H1 (cell line): Measurements from ENCODE around the gene SLC39A11. TPM values are rescaled to one million over a fixed set of nuclear protein-coding genes. Genes with fewer than 3 reads are reported as not detected.

ENCODE experiments used
- CTCF ChIA-PET: fragments of 300-600 bp; sonication (Branson Sonifier 250); formaldehyde crosslinking; loops from one replicate; lab custom pipeline; 2021; ENCODE audit not compliant: partially characterized antibody; lab: Charles Lee
- POLR2A ChIA-PET: fragments of 300-600 bp; sonication (Branson Sonifier 250); formaldehyde crosslinking; loops from one replicate; lab custom pipeline; 2021; ENCODE audit warnings: inconsistent platforms; ENCODE audit not compliant: partially characterized antibody; lab: Charles Lee
- DNase-seq, 2 experiments: peaks; one replicate each; pipeline versions ENCODE4 v3.0.0 to v3.0.0-alpha.2; 2010 to 2022; ENCODE audit warnings: low spot score in 2 of 2, low read depth in 1 of 2, mixed read lengths in 1 of 2
- FAIRE-seq: peaks from 2 replicates; lab custom pipeline; 2011; peaks lifted over from hg19 to GRCh38; lab: Jason Lieb, UNC
- H2AFZ ChIP-seq: 2 replicates; pipeline ENCODE4 v1.8.1; 2012; ENCODE audit warnings: low read length, inconsistent platforms
- H2AK5ac ChIP-seq: 2 replicates; pipeline ENCODE4 v1.6.1; 2013; ENCODE audit warnings: low read depth, low read length
- H2BK120ac ChIP-seq: replicated peaks from 2 replicates; pipeline ENCODE3; 2013; ENCODE audit warnings: low read depth, low read length, inconsistent platforms
- H2BK12ac ChIP-seq: 2 replicates; pipeline ENCODE4 v1.6.1; 2013; ENCODE audit warnings: low read depth, low read length
- H2BK15ac ChIP-seq: 2 replicates; pipeline ENCODE4 v1.6.1; 2013; ENCODE audit warnings: low read length
- H2BK20ac ChIP-seq: 2 replicates; pipeline ENCODE4 v1.6.1; 2013; ENCODE audit warnings: low read length
- H2BK5ac ChIP-seq: 2 replicates; pipeline ENCODE4 v1.6.1; 2013; ENCODE audit warnings: low read depth, low read length
- H3K14ac ChIP-seq: 2 replicates; pipeline ENCODE4 v1.6.1; 2013; ENCODE audit warnings: inconsistent platforms; ENCODE audit not compliant: insufficient read length
- H3K18ac ChIP-seq: 2 replicates; pipeline ENCODE4 v1.6.1; 2013; ENCODE audit warnings: low read length; ENCODE audit errors: extremely low read depth
- H3K23ac ChIP-seq: 2 replicates; pipeline ENCODE4 v1.6.1; 2013; ENCODE audit warnings: inconsistent platforms; ENCODE audit not compliant: insufficient read length
- H3K23me2 ChIP-seq: 2 replicates; pipeline ENCODE4 v1.6.1; 2013; ENCODE audit warnings: low read depth, low read length
- H3K27ac ChIP-seq: 2 replicates; pipeline ENCODE4 v1.6.1; 2011; ENCODE audit warnings: low read depth, low read length, inconsistent platforms
- H3K27me3 ChIP-seq, 4 experiments: replicated peaks in 1 of 4; 1 replicate in 1 of 4; 2 replicates in 3 of 4; pipeline versions ENCODE4 v1.6.1 to v1.8.1; 2011 to 2013; ENCODE audit warnings: low read length in 3 of 4, mild to moderate bottlenecking in 3 of 4, inconsistent platforms in 2 of 4, mixed read lengths in 2 of 4, moderate library complexity in 1 of 4; ENCODE audit not compliant: control insufficient read depth in 3 of 4, insufficient read depth in 3 of 4; ENCODE audit errors: extremely low read depth in 1 of 4
- H3K36me3 ChIP-seq, 4 experiments: 2 replicates each; pipeline versions ENCODE4 v1.6.1 to v1.8.1; 2011 to 2013; ENCODE audit warnings: mild to moderate bottlenecking in 4 of 4, low read length in 3 of 4, moderate library complexity in 2 of 4, control low read depth in 1 of 4, inconsistent platforms in 1 of 4; ENCODE audit not compliant: insufficient read depth in 4 of 4, control insufficient read depth in 2 of 4
- H3K4ac ChIP-seq: replicated peaks from 2 replicates; pipeline ENCODE3; 2013; ENCODE audit warnings: low read length, low read depth, mixed read lengths, inconsistent platforms; ENCODE audit not compliant: insufficient read length
- H3K4me1 ChIP-seq, 4 experiments: replicated peaks in 1 of 4; 1 replicate in 1 of 4; 2 replicates in 3 of 4; pipeline versions ENCODE4 v1.6.1 to v1.8.1; 2011 to 2013; ENCODE audit warnings: low read length in 3 of 4, inconsistent platforms in 2 of 4, mixed read lengths in 1 of 4; ENCODE audit not compliant: insufficient read depth in 4 of 4, control insufficient read depth in 3 of 4
- H3K4me2 ChIP-seq, 2 experiments: 2 replicates each; pipeline versions ENCODE4 v1.6.1 to v1.8.1; 2011 to 2013; ENCODE audit warnings: low read depth in 2 of 2, low read length in 2 of 2, control low read depth in 1 of 2, inconsistent platforms in 1 of 2, mild to moderate bottlenecking in 1 of 2; ENCODE audit not compliant: insufficient read depth in 1 of 2
- H3K4me3 ChIP-seq, 4 experiments: fragments of 200-600, 300-600 bp in 1 of 4; sonication (generic), shearing (Covaris generic), sonication (Bioruptor Twin) in 1 of 4; 2 replicates each; pipeline versions ENCODE4 v1.5.1 to v1.8.1; 2011 to 2016; ENCODE audit warnings: low read length in 4 of 4, low read depth in 3 of 4, control low read depth in 2 of 4, inconsistent platforms in 2 of 4, mild to moderate bottlenecking in 2 of 4, mixed read lengths in 1 of 4, moderate library complexity in 1 of 4; ENCODE audit not compliant: insufficient read depth in 2 of 4; ENCODE audit errors: extremely low read depth in 1 of 4
- H3K56ac ChIP-seq: replicated peaks from 2 replicates; pipeline ENCODE3; 2013; ENCODE audit warnings: low read depth, mild to moderate bottlenecking, mixed read lengths, low read length, inconsistent platforms; ENCODE audit not compliant: insufficient read length
- H3K79me1 ChIP-seq: 2 replicates; pipeline ENCODE4 v1.6.1; 2013; ENCODE audit warnings: low read depth, low read length, control low read depth
- H3K79me2 ChIP-seq, 2 experiments: 2 replicates each; pipeline versions ENCODE4 v1.6.1 to v1.8.1; 2012 to 2013; ENCODE audit warnings: low read length in 2 of 2, mild to moderate bottlenecking in 2 of 2, inconsistent platforms in 1 of 2; ENCODE audit not compliant: insufficient read depth in 2 of 2, control insufficient read depth in 1 of 2
- H3K9ac ChIP-seq, 4 experiments: replicated peaks in 1 of 4; 1 replicate in 1 of 4; 2 replicates in 3 of 4; pipeline versions ENCODE4 v1.6.1 to v1.8.1; 2011 to 2013; ENCODE audit warnings: low read depth in 3 of 4, low read length in 3 of 4, control low read depth in 2 of 4, mild to moderate bottlenecking in 2 of 4, moderate library complexity in 2 of 4, inconsistent platforms in 1 of 4; ENCODE audit errors: extremely low read depth in 1 of 4
- H3K9me3 ChIP-seq, 2 experiments: 2 replicates each; pipeline versions ENCODE4 v1.6.1 to v1.8.1; 2012 to 2013; ENCODE audit warnings: mild to moderate bottlenecking in 2 of 2, moderate library complexity in 2 of 2, control low read depth in 1 of 2, inconsistent platforms in 1 of 2, low read depth in 1 of 2, low read length in 1 of 2, mixed read lengths in 1 of 2; ENCODE audit not compliant: insufficient read depth in 2 of 2
- H4K20me1 ChIP-seq, 2 experiments: replicated peaks in 1 of 2; 2 replicates each; pipeline versions ENCODE3 to v1.8.1; 2011 to 2013; ENCODE audit warnings: inconsistent platforms in 2 of 2, low read length in 2 of 2, mild to moderate bottlenecking in 1 of 2; ENCODE audit not compliant: insufficient read depth in 2 of 2, control insufficient read depth in 1 of 2
- H4K5ac ChIP-seq: 2 replicates; pipeline ENCODE4 v1.6.1; 2013; ENCODE audit warnings: low read length, low read depth, mixed read lengths, inconsistent platforms; ENCODE audit not compliant: insufficient read length
- H4K8ac ChIP-seq: 2 replicates; pipeline ENCODE4 v1.8.0; 2013; ENCODE audit warnings: mild to moderate bottlenecking, moderate library complexity, low read length, inconsistent platforms; ENCODE audit not compliant: insufficient read depth; ENCODE audit errors: extremely low read depth
- H4K91ac ChIP-seq: replicated peaks from 2 replicates; pipeline ENCODE3; 2013; ENCODE audit warnings: low read length, mixed read lengths, inconsistent platforms; ENCODE audit not compliant: insufficient read length
- BACH1 ChIP-seq: IDR thresholded peaks from 2 replicates; pipeline ENCODE4 v1.6.1; 2012; ENCODE audit warnings: low read length, improper control_type of control experiment
- BRCA1 ChIP-seq: IDR thresholded peaks from 2 replicates; pipeline ENCODE4 v1.6.1; 2012; ENCODE audit warnings: low read depth, low read length, improper control_type of control experiment
- E2F6 ChIP-seq: IDR thresholded peaks from 2 replicates; pipeline ENCODE4 v1.6.1; 2012; ENCODE audit warnings: inconsistent platforms
- HDAC6 ChIP-seq: IDR thresholded peaks from one replicate; pipeline ENCODE4 v1.7.1; 2012; ENCODE audit warnings: low read depth, mild to moderate bottlenecking, inconsistent platforms, low read length, moderate library complexity
- KDM1A ChIP-seq: fragments of 200-600, 300-600 bp; sonication (generic); IDR thresholded peaks from 2 replicates; pipeline ENCODE4 v1.7.1; 2016; ENCODE audit warnings: mild to moderate bottlenecking, low read length, borderline replicate concordance
- KDM5A ChIP-seq: fragments of 200-600 bp; IDR thresholded peaks from 2 replicates; pipeline ENCODE4 v1.7.1; 2012; ENCODE audit warnings: mild to moderate bottlenecking, low read length, inconsistent platforms, mixed read lengths
- TCF12 ChIP-seq: IDR thresholded peaks from 2 replicates; pipeline ENCODE4 v1.6.1; 2011; ENCODE audit warnings: low read depth, mild to moderate bottlenecking, low read length
- WGBS, 2 experiments: shearing (Covaris generic) in 1 of 2; methylation state at CpG; one replicate each; pipeline versions ENCODE4 v1.1.6 to v1.1.7; 2013 to 2015; ENCODE audit warnings: low lambda C conversion rate in 2 of 2, mixed read lengths in 2 of 2, inconsistent platforms in 1 of 2, low coverage in 1 of 2, missing lambda C conversion rate in 1 of 2; ENCODE audit not compliant: insufficient replicate concordance in 2 of 2, insufficient coverage in 1 of 2, insufficient read length in 1 of 2; ENCODE audit errors: extremely low coverage in 1 of 2, missing lambda C conversion rate in 1 of 2; 5-methylcytosine and 5-hydroxymethylcytosine counted together
- polyA plus RNA-seq, 7 experiments: library from polyadenylated mRNA; depleted of rRNA in 3 of 7; stranded (reverse) in 5 of 7; unstranded in 2 of 7; fragments of >200 nt in 5 of 7; fragments of 200-250 nt in 2 of 7; gene quantifications; 1 replicate in 5 of 7; 2 replicates in 1 of 7; 4 replicates in 1 of 7; pipeline versions ENCODE4 v1.2.1 to v1.2.3, GENCODE V29; 2011 to 2013; ENCODE audit warnings: missing spikeins in 2 of 7, mixed read lengths in 2 of 7
- total RNA-seq: library from RNA; stranded (reverse); fragmentation: NEBNext Ultra II Directional; extraction: Animal tissue kit (Norgen Biotek cat#: 25700); gene quantifications from 2 replicates; pipeline ENCODE4 v1.2.1, GENCODE V29; 2021

Gene SLC39A11
- total and polyA plus RNA-seq, 2 of the 8 experiments (the other 6 are each of a cell fraction or from before 2014, with no cell fraction given), result 12.2 to 19.6 TPM

- no peak overlapping the region for H3K4ac ChIP-seq
- no peaks in the 10 kb centered on the region for H3K23me2 ChIP-seq
- no peak overlapping the region for H2BK120ac ChIP-seq
- DNase-seq, result no peak
- no peak overlapping the region for H4K91ac ChIP-seq
- POLR2A ChIA-PET, result no interaction called here
- H4K8ac ChIP-seq, result no peak overlapping the region
- TF ChIP-seq BRCA1 (no peak), KDM5A (no peak), KDM1A (peak; percentile 54; the same call in 1 of the 2 replicates), HDAC6 (no peak), BACH1 (no peak), TCF12 (no peak), E2F6 (no peak)
- FAIRE-seq, result no peak
- 0 out of 2 replicates have a peak overlapping the region, but pooled peaks have one; percentile 53 for H2BK15ac ChIP-seq
- H3K9ac ChIP-seq, result no peak overlapping the region
- H3K56ac ChIP-seq, result no peak overlapping the region
- no peak overlapping the region; the same call in 1 of the 2 replicates for H2AFZ ChIP-seq
- no peaks in the 10 kb centered on the region for H3K36me3 ChIP-seq
- 76% methylated on average over 6 of the region's 6 CpGs; no CpG with 5 or more reads in 1 of the 2 experiments for WGBS, 2 experiments
- no peaks in the 10 kb centered on the region for H3K9me3 ChIP-seq
- no peak overlapping the region for H2AK5ac ChIP-seq
- H3K4me1 ChIP-seq, result peaks cover 2 to 6% (median 3%) of the 10 kb centered on the region in 4 experiments; a peak in 4 of 7 replicates
- peak overlapping the region; percentile 27 to 31; a peak in 3 of 4 replicates for H3K4me2 ChIP-seq
- H3K4me3 ChIP-seq, result peak overlapping the region in 1 of 4 experiments; percentile 48; a peak in 1 of 8 replicates
- H3K18ac ChIP-seq, result no peak overlapping the region
- no peak overlapping the region for H3K23ac ChIP-seq
- peak overlapping the region; percentile 67; the same call in 1 of the 2 replicates for H2BK20ac ChIP-seq
- no peaks in the 10 kb centered on the region for H4K20me1 ChIP-seq
- H3K79me1 ChIP-seq, result no peaks in the 10 kb centered on the region
- no peak overlapping the region for H3K27ac ChIP-seq
- CTCF ChIA-PET, result interaction anchor here (1.0 to 5.7 kb wide), 2 partner anchors 13 to 56 kb away, joined by 5 to 32 read pairs; no protein-coding TSS in a partner anchor
- H2BK5ac ChIP-seq, result no peak overlapping the region
- H4K5ac ChIP-seq, result no peak overlapping the region
- H3K27me3 ChIP-seq, result peaks cover 0 to 2% (median 0%) of the 10 kb centered on the region in 4 experiments; a peak in 2 of 7 replicates
- H2BK12ac ChIP-seq, result peak overlapping the region; percentile 63; the same call in 1 of the 2 replicates
- H3K14ac ChIP-seq, result no peak overlapping the region
- no peaks in the 10 kb centered on the region for H3K79me2 ChIP-seq
These were observed 476.9 kb downstream of the SLC39A11 start for GRCh38 chr17:72615627-72615991.
